Cardiac septum (tissue), 1 donor: Measurements from ENCODE around the gene DHTKD1. TPM values are rescaled to one million over a fixed set of nuclear protein-coding genes. Genes with fewer than 3 reads are reported as not detected.
"Not testable (repeated sequence)": the region's sequence is repeated elsewhere in the genome, so short reads cannot be mapped to it uniquely, and the experiment has no call there.

ENCODE experiments used
- DNase-seq: peaks from one replicate; pipeline ENCODE4 v3.0.0-alpha.2; 2020; ENCODE audit warnings: low spot score
- intact Hi-C: fragments of 100-400 bp; cut with DNase I; formaldehyde crosslinking; loops from one replicate; pipeline ENCODE4 v1.14.0; 2022
- total RNA-seq: library from RNA; stranded (reverse); fragmentation: NEBNext Ultra II Directional; extraction: Animal tissue kit (Norgen Biotek cat#: 25700); gene quantifications from one replicate; pipeline ENCODE4 v1.2.1, GENCODE V29; 2021
- donor health status: DM: no; HTN: no; CAD: no.

DHTKD1 gene
- total RNA-seq, 1 donor from 2014 or later, result 25.0 TPM

GRCh38 chr10:12056748-12057147 is 12.0 kb upstream of the DHTKD1 start:
- intact Hi-C loops, result no loop called here

GRCh38 chr10:12061124-12061523 is 7.6 kb upstream of the DHTKD1 start:
- DNase-seq, result no peak
- intact Hi-C loops, result no loop called here

More at GRCh38 chr10:12056748-12057147, 12.0 kb upstream of the DHTKD1 start:
- DNase-seq, result no peak

GRCh38 chr10:12062754-12063482 is 5.8 kb upstream of the DHTKD1 start:
- intact Hi-C loops, result no loop called here
- no peak for DNase-seq

- no peak for DNase-seq
- intact Hi-C loops, result no loop called here
Observed at GRCh38 chr10:12063483-12063818, 5.3 kb upstream of the DHTKD1 start.

GRCh38 chr10:12067336-12067735 is 1.4 kb upstream of the DHTKD1 start:
- DNase-seq, result no peak
- intact Hi-C loops, result no loop called here

GRCh38 chr10:12071441-12071840 is 2.7 kb downstream of the DHTKD1 start:
- DNase-seq, intact Hi-C loops: not testable (repeated sequence)

- intact Hi-C loops, result no loop called here
- no peak for DNase-seq
Observed at GRCh38 chr10:12073526-12073925, 4.8 kb downstream of the DHTKD1 start.

GRCh38 chr10:12077580-12078180 is 8.9 kb downstream of the DHTKD1 start:
- intact Hi-C loops, result no loop called here
- DNase-seq, result no peak

GRCh38 chr10:12081470-12081869 is 12.7 kb downstream of the DHTKD1 start:
- intact Hi-C loops, result no loop called here
- no peak for DNase-seq

- no peak for DNase-seq
- intact Hi-C loops, result no loop called here
Observed at GRCh38 chr10:12081879-12082557, 13.3 kb downstream of the DHTKD1 start.

GRCh38 chr10:12088919-12089318 is 20.2 kb downstream of the DHTKD1 start:
- DNase-seq, result no peak
- intact Hi-C loops, result no loop called here

- no peak for DNase-seq
- intact Hi-C loops, result no loop called here
Observed at GRCh38 chr10:12091421-12091820, 22.7 kb downstream of the DHTKD1 start.

- DNase-seq, intact Hi-C loops: not testable (repeated sequence)
Observed at GRCh38 chr10:12097361-12097760, 28.6 kb downstream of the DHTKD1 start.

- DNase-seq, result no peak
Observed at GRCh38 chr10:12097791-12098190, 29.0 kb downstream of the DHTKD1 start.

GRCh38 chr10:12098966-12099365 is 30.2 kb downstream of the DHTKD1 start:
- intact Hi-C loops, result no loop called here
- DNase-seq, result no peak

More at GRCh38 chr10:12097791-12098190, 29.0 kb downstream of the DHTKD1 start:
- intact Hi-C loops, result no loop called here

- DNase-seq, result no peak
- intact Hi-C loops, result no loop called here
Observed at GRCh38 chr10:12103802-12104201, 35.0 kb downstream of the DHTKD1 start.

GRCh38 chr10:12107781-12108180 is 39.0 kb downstream of the DHTKD1 start:
- intact Hi-C loops, result no loop called here
- DNase-seq, result no peak

GRCh38 chr10:12109286-12109685 is 40.5 kb downstream of the DHTKD1 start:
- intact Hi-C loops, result no loop called here
- no peak for DNase-seq

- intact Hi-C loops, result no loop called here
- DNase-seq, result no peak
Observed at GRCh38 chr10:12111528-12111927, 42.8 kb downstream of the DHTKD1 start.

- DNase-seq, result no peak
- intact Hi-C loops, result no loop called here
Observed at GRCh38 chr10:12113627-12114026, 44.9 kb downstream of the DHTKD1 start.

- intact Hi-C loops, result no loop called here
Observed at GRCh38 chr10:12121673-12122072, 52.9 kb downstream of the DHTKD1 start.

More at GRCh38 chr10:12121673-12122072, 52.9 kb downstream of the DHTKD1 start:
- no peak for DNase-seq
